ENCODE results near the gene CDK15. TPM values are rescaled to one million over a fixed set of nuclear protein-coding genes. Genes with fewer than 3 reads are reported as not detected.

CDK15 gene
- total RNA-seq, 1 experiment from 2014 or later, result 4.8 TPM

GRCh38 chr2:201931951-201932350, 125.6 kb downstream of the CDK15 start:
- Histone ChIP-seq H3K27ac (ENCODE audit: low read length) (no peak overlapping the region), H3K4me3 (ENCODE audit: low read depth in 2 of 2, low read length in 2 of 2) (no peak overlapping the region), H3K4me1 (ENCODE audit: control insufficient read depth, insufficient read depth, low read length) (no peaks in the 10 kb centered on the region), H3K9me3 (ENCODE audit: control insufficient read depth, insufficient read depth, low read depth, low read length) (no peaks in the 10 kb centered on the region), H3K36me3 (ENCODE audit: control insufficient read depth, insufficient read depth, low read length) (no peaks in the 10 kb centered on the region), H3K27me3 (ENCODE audit: control insufficient read depth, insufficient read depth, low read length) (no peaks in the 10 kb centered on the region)
- ChIA-PET POLR2A (no interaction called here), CTCF (no interaction called here)
- intact Hi-C loops (cut with micrococcal nuclease; ENCODE audit: unreplicated experiment) (no loop called here), in situ Hi-C loops (cut with HindIII; ENCODE audit: low pct_unique_long_range_greater_than_20kb, low sequenced_read_pairs) (no loop called here)
- DNase-seq (ENCODE audit: low read depth, low spot score) (no peak), ATAC-seq (no peak)
- TF ChIP-seq, protein P1, sequence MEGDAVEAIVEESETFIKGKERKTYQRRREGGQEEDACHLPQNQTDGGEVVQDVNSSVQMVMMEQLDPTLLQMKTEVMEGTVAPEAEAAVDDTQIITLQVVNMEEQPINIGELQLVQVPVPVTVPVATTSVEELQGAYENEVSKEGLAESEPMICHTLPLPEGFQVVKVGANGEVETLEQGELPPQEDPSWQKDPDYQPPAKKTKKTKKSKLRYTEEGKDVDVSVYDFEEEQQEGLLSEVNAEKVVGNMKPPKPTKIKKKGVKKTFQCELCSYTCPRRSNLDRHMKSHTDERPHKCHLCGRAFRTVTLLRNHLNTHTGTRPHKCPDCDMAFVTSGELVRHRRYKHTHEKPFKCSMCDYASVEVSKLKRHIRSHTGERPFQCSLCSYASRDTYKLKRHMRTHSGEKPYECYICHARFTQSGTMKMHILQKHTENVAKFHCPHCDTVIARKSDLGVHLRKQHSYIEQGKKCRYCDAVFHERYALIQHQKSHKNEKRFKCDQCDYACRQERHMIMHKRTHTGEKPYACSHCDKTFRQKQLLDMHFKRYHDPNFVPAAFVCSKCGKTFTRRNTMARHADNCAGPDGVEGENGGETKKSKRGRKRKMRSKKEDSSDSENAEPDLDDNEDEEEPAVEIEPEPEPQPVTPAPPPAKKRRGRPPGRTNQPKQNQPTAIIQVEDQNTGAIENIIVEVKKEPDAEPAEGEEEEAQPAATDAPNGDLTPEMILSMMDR (IDR thresholded peaks at IDR 0.05), result no peak
- TF ChIP-seq TCF7L2 (IDR thresholded peaks at IDR 0.05; ENCODE audit: low read depth, low read length) (no peak), REST (IDR thresholded peaks at IDR 0.05; ENCODE audit: insufficient read depth in 1 of 2, low read depth in 2 of 2, low read length in 1 of 2) (no peak), SIN3A (IDR thresholded peaks at IDR 0.05; ENCODE audit: borderline replicate concordance, insufficient read depth, low read depth, low read length) (no peak), POLR2AphosphoS5 (IDR thresholded peaks at IDR 0.05; ENCODE audit: low read depth, low read length) (no peak)
- BruUV-seq (replicated peaks), result no TSS peak

DNA sequence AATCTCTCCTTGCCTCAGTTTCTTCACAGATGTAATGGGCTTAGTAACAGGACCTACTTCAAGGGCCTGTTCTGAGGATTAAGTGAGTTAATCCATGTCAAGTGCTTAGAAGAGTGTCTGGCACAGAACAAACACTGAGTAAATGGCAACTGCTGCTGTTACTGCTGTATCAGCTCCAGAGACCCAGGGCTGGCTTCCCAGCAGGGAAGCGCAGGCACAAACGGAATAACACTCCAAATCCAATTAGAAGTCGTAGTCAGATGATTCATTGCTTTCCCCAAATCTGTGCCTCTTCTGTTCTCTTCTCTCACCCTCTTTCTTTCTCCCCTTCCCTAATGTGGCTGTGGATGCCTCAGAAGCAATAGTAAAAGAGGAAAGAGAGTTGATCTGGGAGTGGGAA, 126.2 kb downstream of the CDK15 start:
- Histone ChIP-seq H3K9me3 (ENCODE audit: control insufficient read depth, insufficient read depth, low read depth, low read length) (no peaks in the 10 kb centered on the region), H3K27ac (ENCODE audit: low read length) (no peak overlapping the region), H3K36me3 (ENCODE audit: control insufficient read depth, insufficient read depth, low read length) (no peaks in the 10 kb centered on the region), H3K27me3 (ENCODE audit: control insufficient read depth, insufficient read depth, low read length) (no peaks in the 10 kb centered on the region), H3K4me3 (ENCODE audit: low read depth in 2 of 2, low read length in 2 of 2) (no peak overlapping the region), H3K4me1 (ENCODE audit: control insufficient read depth, insufficient read depth, low read length) (no peaks in the 10 kb centered on the region)
- ChIA-PET CTCF (no interaction called here), POLR2A (interaction anchor here (0.7 kb wide), 1 partner anchor 14 kb away, joined by 4 read pairs; no protein-coding TSS in a partner anchor)
- intact Hi-C loops (cut with micrococcal nuclease; ENCODE audit: unreplicated experiment), result no loop called here
- ATAC-seq (no peak), DNase-seq (ENCODE audit: low read depth, low spot score) (no peak)
- in situ Hi-C loops (cut with HindIII; ENCODE audit: low pct_unique_long_range_greater_than_20kb, low sequenced_read_pairs), result no loop called here
- BruUV-seq (replicated peaks), result no TSS peak
- TF ChIP-seq SIN3A (IDR thresholded peaks at IDR 0.05; ENCODE audit: borderline replicate concordance, insufficient read depth, low read depth, low read length) (no peak), POLR2AphosphoS5 (IDR thresholded peaks at IDR 0.05; ENCODE audit: low read depth, low read length) (no peak), REST (IDR thresholded peaks at IDR 0.05; ENCODE audit: insufficient read depth in 1 of 2, low read depth in 2 of 2, low read length in 1 of 2) (no peak), TCF7L2 (IDR thresholded peaks at IDR 0.05; ENCODE audit: low read depth, low read length) (no peak)
- TF ChIP-seq, protein P1 (IDR thresholded peaks at IDR 0.05), result no peak

All from Panc1 (cell line).